Gastroesophageal sphincter (tissue), 4 donors: ENCODE data around the gene TUBGCP3. TPM values are rescaled to one million over a fixed set of nuclear protein-coding genes. Genes with fewer than 3 reads are reported as not detected.
"Not testable (repeated sequence)": the region's sequence is repeated elsewhere in the genome, so short reads cannot be mapped to it uniquely, and the experiment has no call there.

Experiments used
- ATAC-seq: fragments of 150-250 bp; one replicate; pipeline ENCODE4 v1.9.1; 2016; ENCODE audit warnings: mild to moderate bottlenecking, moderate library complexity
- H3K27ac ChIP-seq, 4 donors: fragments of 200-600 bp; sonication (generic) in 3 of 4; 1 replicate in 3 of 4; 2 replicates in 1 of 4; pipeline ENCODE4 v1.5.1; 2016 to 2019
- H3K27me3 ChIP-seq: fragments of 200-600 bp; sonication (generic); one replicate; pipeline ENCODE4 v1.5.1; 2019
- H3K36me3 ChIP-seq, 2 donors: fragments of 200-600 bp; sonication (generic); one replicate each; pipeline ENCODE4 v1.5.1; 2019; ENCODE audit warnings: control low read depth in 1 of 2
- H3K4me1 ChIP-seq, 3 donors: fragments of 200-600 bp; sonication (generic); 1 replicate in 2 of 3; 2 replicates in 1 of 3; pipeline ENCODE4 v1.5.1; 2016 to 2019; ENCODE audit warnings: control low read depth in 2 of 3
- H3K4me3 ChIP-seq, 2 donors: fragments of 200-600 bp; sonication (generic); one replicate each; pipeline ENCODE4 v1.5.1; 2019; ENCODE audit warnings: mild to moderate bottlenecking in 1 of 2, moderate library complexity in 1 of 2
- H3K9me3 ChIP-seq, 3 donors: fragments of 200-600 bp; sonication (generic); one replicate each; pipeline ENCODE4 v1.5.1; 2017 to 2019; ENCODE audit warnings: control low read depth in 2 of 3
- CTCF ChIP-seq, 4 experiments: fragments of 200-600 bp in 2 of 4; fragments of 450-650 bp in 2 of 4; sonication (generic) in 1 of 4; IDR thresholded peaks; one replicate each; pipeline ENCODE4 v1.5.1; 2017 to 2019; ENCODE audit warnings: antibody characterized with exemption in 4 of 4, mild to moderate bottlenecking in 2 of 4, moderate library complexity in 2 of 4
- EP300 ChIP-seq: sonication (generic); formaldehyde crosslinking; IDR thresholded peaks from one replicate; pipeline ENCODE4 v1.6.1; 2017; ENCODE audit warnings: antibody characterized with exemption, mild to moderate bottlenecking
- POLR2A ChIP-seq, 2 donors: fragments of 450-650 bp; IDR thresholded peaks; one replicate each; pipeline ENCODE4 v1.6.1; 2017; ENCODE audit warnings: antibody characterized with exemption in 2 of 2, mild to moderate bottlenecking in 2 of 2, moderate library complexity in 1 of 2
- POLR2AphosphoS5 ChIP-seq: sonication (generic); formaldehyde crosslinking; IDR thresholded peaks from one replicate; pipeline ENCODE4 v1.6.1; 2017; ENCODE audit warnings: antibody characterized with exemption
- WGBS, 2 donors: methylation state at CpG; one replicate each; pipeline ENCODE4 v1.1.5; 2018; ENCODE audit warnings: low coverage in 1 of 2; 5-methylcytosine and 5-hydroxymethylcytosine counted together
- total RNA-seq, 4 donors: library from RNA; depleted of rRNA; stranded (reverse); fragments of >200 nt; gene quantifications; one replicate each; pipeline ENCODE4 v1.1.0, GENCODE V29; 2016

The TUBGCP3 gene
- total RNA-seq, 4 donors from 2014 or later, result 25.6 to 37.8 (median 28.9) TPM

DNA sequence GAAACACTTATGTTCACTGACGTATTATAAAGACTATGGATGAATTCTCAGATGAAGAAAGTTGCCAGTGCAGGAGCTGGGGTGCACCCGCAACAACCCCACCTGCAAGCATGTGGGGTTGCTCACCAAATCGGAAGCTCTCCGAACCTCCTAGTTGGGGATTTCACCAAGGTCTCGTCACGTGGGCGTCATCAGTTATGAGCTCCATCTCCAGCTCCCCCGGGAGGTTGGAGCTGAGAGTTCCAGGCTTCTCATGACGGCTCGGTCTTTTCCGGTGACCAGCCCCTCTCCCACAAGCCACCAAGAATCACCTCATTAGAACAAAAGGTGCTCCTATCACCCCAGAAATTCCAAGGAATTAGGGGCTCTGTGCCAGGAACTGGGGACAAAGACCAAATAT is 46.1 kb upstream of the TUBGCP3 start:
- peaks cover 33% of the 10 kb centered on the region for H3K27me3 ChIP-seq
- no peaks in the 10 kb centered on the region for H3K36me3 ChIP-seq
- H3K4me1 ChIP-seq, result no peaks in the 10 kb centered on the region
- TF ChIP-seq POLR2A (IDR thresholded peaks at IDR 0.05) (no peak), EP300 (no peak), CTCF (IDR thresholded peaks at IDR 0.05) (no peak), POLR2AphosphoS5 (no peak)
- 80% methylated on average over 2 of the region's 11 CpGs; no CpG with 5 or more reads in 1 of the 2 donors for WGBS, 2 donors
- H3K27ac ChIP-seq, result no peak overlapping the region
- H3K9me3 ChIP-seq, result no peaks in the 10 kb centered on the region
- ATAC-seq, result no peak
- H3K4me3 ChIP-seq, result no peak overlapping the region

DNA sequence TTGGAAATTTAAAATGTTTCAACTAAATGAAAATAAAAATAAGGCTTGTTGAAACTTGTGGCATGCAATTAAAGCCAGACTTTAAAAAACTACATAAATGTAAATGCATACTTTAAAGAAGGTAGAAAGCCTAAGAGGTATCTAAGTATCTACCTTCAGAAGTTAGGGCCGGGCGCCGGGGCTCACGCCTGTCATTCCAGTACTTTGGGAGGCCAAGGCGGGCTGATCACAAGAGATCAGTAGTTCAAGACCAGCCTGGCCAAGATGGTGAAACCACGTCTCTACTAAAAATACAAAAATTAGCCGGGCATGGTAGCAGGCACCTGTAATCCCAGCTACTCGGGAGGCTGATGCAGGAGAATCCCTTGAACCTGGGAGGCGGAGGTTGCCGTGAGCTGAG is 42.3 kb upstream of the TUBGCP3 start:
- H3K9me3 ChIP-seq, H3K36me3 ChIP-seq, H3K27me3 ChIP-seq, H3K4me3 ChIP-seq, H3K4me1 ChIP-seq, H3K27ac ChIP-seq, ATAC-seq: not testable (repeated sequence)
- WGBS, 2 donors, result 91 to 93% methylated on average over 6 to 10 of the region's 10 CpGs

- Histone ChIP-seq H3K36me3 (no peaks in the 10 kb centered on the region), H3K9me3 (no peaks in the 10 kb centered on the region), H3K27ac (no peak overlapping the region), H3K4me1 (no peaks in the 10 kb centered on the region), H3K27me3 (peaks cover 1% of the 10 kb centered on the region), H3K4me3 (no peak overlapping the region)
- no peak for TF ChIP-seq POLR2A (IDR thresholded peaks at IDR 0.05)
- TF ChIP-seq CTCF (IDR thresholded peaks at IDR 0.05), result no peak
- no peak for TF ChIP-seq EP300
- no peak for TF ChIP-seq POLR2AphosphoS5
- no peak for ATAC-seq
- 78 to 89% methylated on average over 5 to 8 of the region's 8 CpGs for WGBS, 2 donors
Observed at GRCh38 chr13:112629161-112629560, 41.2 kb upstream of the TUBGCP3 start.

DNA sequence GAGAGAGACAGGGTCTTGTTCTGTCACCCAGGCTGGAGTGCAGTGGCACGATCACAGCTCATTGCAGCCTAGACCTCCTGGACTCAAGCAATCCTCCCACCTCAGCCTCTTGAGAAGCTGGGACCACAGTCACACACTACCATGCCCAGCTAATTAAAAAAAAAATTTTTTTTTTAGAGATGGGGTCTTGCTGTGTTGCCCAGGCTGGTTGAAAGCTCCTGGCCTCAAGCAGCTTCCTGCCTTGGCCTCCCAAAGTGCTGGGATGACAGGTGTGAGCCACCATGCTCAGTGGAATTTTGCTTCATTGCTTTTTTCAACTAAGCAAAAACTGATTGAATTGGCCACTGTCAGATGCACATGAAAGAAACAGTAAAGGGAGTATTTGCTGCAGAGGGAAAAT is 39.7 kb upstream of the TUBGCP3 start:
- H3K4me1 ChIP-seq, H3K9me3 ChIP-seq, H3K27ac ChIP-seq, H3K4me3 ChIP-seq, ATAC-seq, H3K36me3 ChIP-seq: not testable (repeated sequence)
- H3K27me3 ChIP-seq, result peaks cover 13% of the 10 kb centered on the region
- WGBS, 2 donors, result 100% methylated on average over 1 of the region's 1 CpG; no CpG with 5 or more reads in 1 of the 2 donors

DNA sequence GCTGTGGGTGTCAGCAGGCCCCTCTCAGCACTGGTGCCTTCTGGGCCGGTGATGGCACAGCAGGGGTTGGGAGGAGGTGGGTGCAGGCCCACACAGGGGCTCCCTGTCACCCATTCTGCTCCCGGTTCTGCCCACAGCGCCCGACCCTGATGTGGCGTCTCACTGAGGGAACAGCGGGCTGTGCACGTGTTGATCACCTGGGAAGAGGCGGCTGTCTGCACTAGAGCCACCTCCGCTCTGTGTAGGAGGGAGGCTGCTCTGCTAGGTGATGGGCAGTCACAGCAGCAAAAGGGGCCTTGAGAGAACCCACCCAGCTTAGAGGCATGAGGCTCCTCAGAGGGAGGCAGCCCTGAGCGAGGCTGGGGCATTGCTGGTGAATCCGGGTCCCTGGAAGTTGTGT is 39.2 kb upstream of the TUBGCP3 start:
- Histone ChIP-seq H3K36me3 (no peaks in the 10 kb centered on the region), H3K4me3 (no peak overlapping the region), H3K27ac (no peak overlapping the region), H3K27me3 (peaks cover 13% of the 10 kb centered on the region), H3K4me1 (no peaks in the 10 kb centered on the region), H3K9me3 (no peaks in the 10 kb centered on the region)
- no peak for ATAC-seq
- 80% methylated on average over 1 of the region's 11 CpGs; no CpG with 5 or more reads in 1 of the 2 donors for WGBS, 2 donors
- no peak for TF ChIP-seq CTCF (IDR thresholded peaks at IDR 0.05)
- TF ChIP-seq POLR2A (IDR thresholded peaks at IDR 0.05), result no peak
- no peak for TF ChIP-seq POLR2AphosphoS5
- no peak for TF ChIP-seq EP300

- H3K4me1 ChIP-seq, result no peaks in the 10 kb centered on the region
- H3K27ac ChIP-seq, result no peak overlapping the region
- 100% methylated on average over 2 of the region's 10 CpGs; no CpG with 5 or more reads in 1 of the 2 donors for WGBS, 2 donors
- no peak overlapping the region for H3K4me3 ChIP-seq
- H3K36me3 ChIP-seq, result no peaks in the 10 kb centered on the region
- no peak for ATAC-seq
- no peak for TF ChIP-seq POLR2A (IDR thresholded peaks at IDR 0.05)
- TF ChIP-seq CTCF (IDR thresholded peaks at IDR 0.05), result no peak
- TF ChIP-seq POLR2AphosphoS5, result no peak
- TF ChIP-seq EP300, result no peak
- no peaks in the 10 kb centered on the region for H3K9me3 ChIP-seq
- H3K27me3 ChIP-seq, result peaks cover 13% of the 10 kb centered on the region
Observed at GRCh38 chr13:112626761-112627160, 38.8 kb upstream of the TUBGCP3 start.
